ENCODE measurements around the gene DNM2.
"Not testable (repeated sequence)": the region's sequence is repeated elsewhere in the genome, so short reads cannot be mapped to it uniquely, and the experiment has no call there.

The DNM2 gene

GRCh38 chr19:10818301-10819123 is 100.6 kb downstream of the DNM2 start:
- no peak for DNase-seq

- DNase-seq: no peak
Measured at GRCh38 chr19:10819124-10820060, 101.5 kb downstream of the DNM2 start.

GRCh38 chr19:10820173-10820572 is 102.3 kb downstream of the DNM2 start:
- no peak for DNase-seq

DNA sequence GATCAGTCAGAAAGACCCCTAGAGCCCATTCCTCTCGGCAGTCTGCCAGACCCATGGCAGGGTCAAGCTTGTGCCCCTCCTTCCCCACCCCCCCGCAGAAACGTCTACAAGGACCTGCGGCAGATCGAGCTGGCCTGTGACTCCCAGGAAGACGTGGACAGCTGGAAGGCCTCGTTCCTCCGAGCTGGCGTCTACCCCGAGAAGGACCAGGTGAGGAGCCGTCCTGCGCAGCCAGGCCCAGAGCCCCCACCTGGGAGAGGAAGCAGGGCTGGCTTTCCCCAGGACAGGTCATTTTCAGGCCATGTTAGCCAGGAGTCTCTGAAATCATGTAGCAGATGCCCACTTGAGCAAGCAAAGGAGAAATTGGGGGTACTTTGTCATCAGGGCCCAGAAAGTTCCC is 105.8 kb downstream of the DNM2 start:
- no peak for DNase-seq

DNA sequence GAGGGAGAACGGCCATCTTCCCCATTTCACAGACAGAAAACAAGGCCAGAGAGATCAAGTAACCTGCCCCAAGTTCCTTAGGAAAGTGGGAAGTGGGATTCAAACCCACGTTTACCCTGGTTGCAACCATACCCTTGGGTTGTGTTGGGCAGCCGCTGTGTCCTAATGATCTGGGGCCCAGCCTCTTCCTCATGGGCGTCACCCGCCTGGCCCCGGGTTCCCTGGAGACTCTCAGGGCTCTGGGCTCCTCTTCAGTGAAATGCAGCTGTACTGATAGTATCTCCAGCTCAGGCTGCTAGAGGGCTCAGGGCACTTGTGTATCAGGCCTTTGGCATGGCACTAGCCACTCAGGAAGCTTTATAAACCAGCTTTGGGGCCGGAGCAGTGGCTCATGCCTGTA is 108.4 kb downstream of the DNM2 start:
- DNase-seq: no peak

- no peak for DNase-seq
Measured at GRCh38 chr19:10826846-10827245, 109.0 kb downstream of the DNM2 start.

DNA sequence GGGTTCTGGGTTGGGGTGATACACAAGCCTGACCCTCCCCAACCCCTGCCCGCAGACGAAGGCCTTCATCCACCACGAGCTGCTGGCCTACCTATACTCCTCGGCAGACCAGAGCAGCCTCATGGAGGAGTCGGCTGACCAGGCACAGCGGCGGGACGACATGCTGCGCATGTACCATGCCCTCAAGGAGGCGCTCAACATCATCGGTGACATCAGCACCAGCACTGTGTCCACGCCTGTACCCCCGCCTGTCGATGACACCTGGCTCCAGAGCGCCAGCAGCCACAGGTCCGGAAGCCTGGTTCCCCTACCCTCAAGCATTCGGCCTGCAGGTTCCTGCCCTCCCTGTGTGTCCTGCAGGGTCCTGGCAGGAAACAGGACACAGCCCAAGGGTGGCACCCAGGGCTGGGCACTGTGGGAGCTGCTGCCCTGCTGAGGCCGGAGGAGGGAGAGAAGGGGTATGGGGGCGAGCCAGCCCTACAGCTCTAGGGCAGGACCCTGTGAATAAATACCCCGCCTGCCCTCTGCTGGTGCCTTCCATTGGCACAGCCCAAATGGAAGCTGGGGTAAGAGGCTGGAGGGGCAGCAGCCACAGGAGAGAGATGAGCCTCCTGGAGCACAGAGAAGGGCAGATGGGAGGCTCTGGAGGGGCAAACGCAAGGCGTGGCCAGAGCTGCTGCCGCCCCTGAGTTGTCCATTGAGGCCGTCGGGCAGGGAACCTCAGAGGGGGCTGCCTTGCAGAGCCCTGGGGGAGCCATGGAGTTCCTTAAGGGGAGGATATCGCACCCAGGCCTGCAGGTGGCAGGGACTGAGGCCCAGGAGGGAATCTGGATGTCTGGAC is 111.3 kb downstream of the DNM2 start:
- no peak for DNase-seq

DNA sequence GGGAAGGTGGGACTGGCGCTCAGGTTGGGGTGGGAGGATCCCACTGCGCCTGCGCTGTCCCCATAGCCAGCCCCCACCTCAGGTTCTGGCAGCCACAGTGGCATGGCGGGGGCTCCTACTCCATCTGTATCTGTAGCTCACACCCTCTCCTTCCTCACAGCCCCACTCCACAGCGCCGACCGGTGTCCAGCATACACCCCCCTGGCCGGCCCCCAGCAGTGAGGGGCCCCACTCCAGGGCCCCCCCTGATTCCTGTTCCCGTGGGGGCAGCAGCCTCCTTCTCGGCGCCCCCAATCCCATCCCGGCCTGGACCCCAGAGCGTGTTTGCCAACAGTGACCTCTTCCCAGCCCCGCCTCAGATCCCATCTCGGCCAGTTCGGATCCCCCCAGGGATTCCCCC is 112.1 kb downstream of the DNM2 start:
- DNase-seq: no peak

- DNase-seq: no peak
Measured at GRCh38 chr19:10830370-10830769, 112.5 kb downstream of the DNM2 start.

DNA sequence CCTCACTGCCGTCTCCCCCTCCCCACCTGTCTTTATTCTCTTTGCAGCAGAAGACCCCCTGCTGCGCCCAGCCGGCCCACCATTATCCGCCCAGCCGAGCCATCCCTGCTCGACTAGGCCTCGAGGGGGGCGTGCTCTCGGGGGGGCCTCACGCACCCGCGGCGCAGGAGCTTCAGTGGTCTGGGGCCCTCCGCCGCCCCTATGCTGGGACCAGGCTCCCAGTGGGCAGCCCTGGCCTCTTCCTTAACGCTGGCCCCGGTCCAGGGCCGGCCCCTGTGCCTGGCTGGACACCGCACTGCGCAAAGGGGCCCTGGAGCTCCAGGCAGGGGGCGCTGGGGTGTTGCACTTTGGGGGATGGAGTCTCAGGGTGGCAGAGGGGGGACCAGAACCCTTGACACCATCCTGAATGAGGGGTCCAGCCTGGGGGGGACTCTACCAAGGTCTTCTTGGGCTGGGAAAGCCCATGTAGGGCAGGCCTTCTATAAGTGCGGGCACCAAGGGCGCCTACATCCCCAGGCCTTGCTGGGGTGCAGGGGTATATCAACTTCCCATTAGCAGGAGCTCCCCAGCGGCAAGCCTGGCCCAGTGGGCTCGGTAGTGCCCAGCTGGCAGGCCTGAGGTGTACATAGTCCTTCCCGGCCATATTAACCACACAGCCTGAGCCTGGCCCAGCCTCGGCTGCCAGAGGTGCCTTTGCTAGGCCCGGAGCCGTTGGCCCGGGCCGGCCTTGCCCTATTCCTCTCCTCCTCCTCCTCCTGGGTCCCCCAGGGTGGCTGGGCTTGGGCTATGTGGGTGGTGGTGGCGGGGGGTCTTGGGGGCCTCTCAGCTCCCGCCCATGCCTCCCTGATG is 113.3 kb downstream of the DNM2 start:
- DNase-seq: no peak

- no peak for DNase-seq
Measured at GRCh38 chr19:10831987-10832938, 114.4 kb downstream of the DNM2 start.

DNA sequence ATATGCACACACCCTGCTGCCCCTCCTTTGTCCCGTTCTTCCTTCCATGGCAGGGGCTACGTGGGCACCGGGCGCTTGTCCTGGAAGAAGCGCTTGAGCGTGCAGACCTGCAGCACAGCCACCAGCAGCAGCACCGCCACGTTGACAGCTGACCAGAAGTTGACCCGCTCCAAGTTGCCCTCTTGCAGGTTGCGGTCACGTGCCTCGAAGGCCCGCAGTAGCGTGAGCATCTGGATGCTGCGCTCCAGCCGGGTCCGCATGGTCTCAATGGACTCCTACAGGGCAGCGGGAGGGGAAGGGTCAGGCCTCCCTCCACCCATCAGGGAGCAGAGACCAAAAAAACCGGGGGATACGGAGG is 115.0 kb downstream of the DNM2 start:
- no peak for DNase-seq

GRCh38 chr19:10835089-10835753 is 117.3 kb downstream of the DNM2 start:
- DNase-seq: no peak

DNA sequence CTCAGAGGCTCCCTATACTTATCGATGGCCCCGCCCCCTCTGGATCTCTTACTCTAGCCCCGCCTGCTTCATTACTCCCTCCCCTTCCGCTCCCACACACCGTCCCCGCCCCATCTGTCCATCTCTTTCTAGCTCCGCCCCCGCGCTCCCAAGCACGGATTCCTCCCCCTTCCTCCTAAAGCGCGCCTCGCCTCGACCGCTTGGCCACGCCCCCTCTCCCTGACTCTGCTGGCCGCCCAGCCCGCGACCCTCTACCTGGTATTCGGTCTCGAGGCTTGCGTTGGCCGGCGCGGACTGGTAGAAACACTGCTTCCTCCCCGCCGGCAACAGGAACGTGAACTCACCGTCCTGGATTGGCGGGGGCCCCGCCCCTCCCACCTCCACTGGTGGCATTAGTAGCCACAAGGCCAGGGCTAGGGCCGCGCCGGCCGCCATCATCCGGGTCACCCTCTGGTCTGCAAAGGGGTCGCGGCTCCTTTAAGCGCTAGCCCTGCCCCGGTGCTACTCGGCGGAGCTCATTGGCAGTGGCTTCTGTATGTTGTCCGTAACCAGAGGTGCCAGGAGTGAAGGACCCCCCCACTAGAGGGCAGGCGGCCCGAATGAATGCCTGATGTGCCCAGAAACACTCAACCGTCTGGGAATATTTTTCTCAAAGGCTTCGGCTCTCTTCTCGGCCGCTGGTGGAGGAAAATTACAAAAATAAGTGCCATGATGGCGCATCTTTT is 118.0 kb downstream of the DNM2 start, which contains the start of gene TMED1:
Gene TMED1, minus strand, starts transcription at position 459 of the 725 bp plus-strand sequence. Its CDS starts 21 bp downstream, at position 438.
- DNase-seq: peak; percentile 99

GRCh38 chr19:10836479-10837330 is 118.8 kb downstream of the DNM2 start:
- DNase-seq: peak; percentile 88

GRCh38 chr19:10837649-10838048 is 119.8 kb downstream of the DNM2 start:
- DNase-seq: not testable (repeated sequence)

DNA sequence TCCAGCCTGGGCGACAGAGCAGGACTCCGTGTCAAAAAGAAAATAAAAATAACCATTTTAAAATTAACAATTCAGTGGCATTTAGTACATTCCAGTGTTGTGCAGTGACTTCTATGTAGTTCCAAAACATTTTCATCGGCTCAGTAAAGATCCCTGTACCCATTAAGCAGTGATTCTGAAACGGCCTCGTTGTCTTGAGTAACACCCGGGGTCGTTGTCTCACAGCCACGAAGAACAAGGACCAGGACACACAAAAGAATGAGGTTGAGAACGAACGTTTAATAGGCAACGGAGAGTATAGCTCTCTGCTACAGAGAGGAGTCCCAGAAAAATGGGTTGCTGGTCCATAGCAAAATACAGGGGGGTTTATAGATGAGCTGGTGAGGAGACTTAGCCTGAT is 120.5 kb downstream of the DNM2 start:
- DNase-seq: no peak

Measured in activated CD4-positive, alpha-beta T cell treated with anti-CD3 and anti-CD28 coated beads, Interleukin-2, amount 50 U/mL, for 16 hours (primary cell).